DND-41 (cell line): Measurements from ENCODE around the gene RPS15A.

ENCODE experiments used
- ATAC-seq: fragments of 200-7000 bp; cut with Tn5 transposase; 3 replicates; pipeline ENCODE4 v1.9.1; 2021; ENCODE audit warnings: low read depth; ENCODE audit not compliant: insufficient read depth
- DNase-seq: peaks from one replicate; pipeline ENCODE4 v3.0.0-alpha.2; 2020
- H2AFZ ChIP-seq: 2 replicates; pipeline ENCODE4 v1.6.0; 2012; ENCODE audit warnings: low read depth, low read length
- H3K27ac ChIP-seq: 2 replicates; pipeline ENCODE4 v1.5.1; 2012; ENCODE audit warnings: low read length, inconsistent platforms
- H3K27me3 ChIP-seq: fragments of 200-600 bp; sonication (generic); 2 replicates; pipeline ENCODE4 v1.6.0; 2012; ENCODE audit warnings: low read length, mild to moderate bottlenecking, inconsistent platforms; ENCODE audit not compliant: insufficient read depth, poor library complexity
- H3K36me3 ChIP-seq: 2 replicates; pipeline ENCODE4 v1.5.1; 2012; ENCODE audit warnings: low read length, inconsistent platforms; ENCODE audit not compliant: insufficient read depth
- H3K4me1 ChIP-seq: 2 replicates; pipeline ENCODE4 v1.5.1; 2012; ENCODE audit warnings: mild to moderate bottlenecking, low read length; ENCODE audit not compliant: insufficient read depth
- H3K4me2 ChIP-seq: 2 replicates; pipeline ENCODE4 v1.6.0; 2012; ENCODE audit warnings: mild to moderate bottlenecking, moderate library complexity, low read length, inconsistent platforms; ENCODE audit not compliant: insufficient read depth
- H3K4me3 ChIP-seq, 2 experiments: fragments of 200-600 bp in 1 of 2; shearing (Covaris generic) in 1 of 2; 2 replicates each; pipeline ENCODE4 v1.5.1; 2012 to 2016; ENCODE audit warnings: inconsistent platforms in 2 of 2, low read length in 2 of 2, mild to moderate bottlenecking in 2 of 2, low read depth in 1 of 2, moderate library complexity in 1 of 2
- H3K79me2 ChIP-seq: 2 replicates; pipeline ENCODE4 v1.6.0; 2012; ENCODE audit warnings: low read length, inconsistent platforms; ENCODE audit not compliant: insufficient read depth
- H3K9ac ChIP-seq: 2 replicates; pipeline ENCODE4 v1.6.0; 2012; ENCODE audit warnings: low read depth, mild to moderate bottlenecking, inconsistent platforms, low read length, moderate library complexity
- H3K9me3 ChIP-seq: 2 replicates; pipeline ENCODE4 v1.5.1; 2012; ENCODE audit warnings: low read length, moderate library complexity, mild to moderate bottlenecking, inconsistent platforms; ENCODE audit not compliant: insufficient read depth, severe bottlenecking
- H4K20me1 ChIP-seq: 2 replicates; pipeline ENCODE4 v1.6.0; 2012; ENCODE audit warnings: low read length; ENCODE audit not compliant: insufficient read depth
- CTCF ChIP-seq: IDR thresholded peaks from 2 replicates; pipeline ENCODE4 v1.5.1; 2012; ENCODE audit warnings: borderline replicate concordance, low read length, moderate library complexity, mild to moderate bottlenecking; ENCODE audit not compliant: poor library complexity, severe bottlenecking; ENCODE audit errors: extremely low read depth
- EZH2 ChIP-seq: IDR thresholded peaks from 3 replicates; pipeline ENCODE4 v1.6.1; 2012; ENCODE audit warnings: borderline replicate concordance, low read depth, mild to moderate bottlenecking, moderate library complexity, low read length, inconsistent platforms; ENCODE audit not compliant: severe bottlenecking

Gene RPS15A

GRCh38 chr16:18809165-18809564, 19.0 kb upstream of the RPS15A start:
- no peak overlapping the region for H3K4me3 ChIP-seq
- no peaks in the 10 kb centered on the region for H3K9me3 ChIP-seq
- DNase-seq, result no peak
- peaks cover 67% of the 10 kb centered on the region for H3K36me3 ChIP-seq
- ATAC-seq, result no peak
- no peak overlapping the region for H3K4me2 ChIP-seq
- no peak overlapping the region for H3K9ac ChIP-seq
- H3K4me1 ChIP-seq, result peaks cover 6% of the 10 kb centered on the region
- no peak overlapping the region for H3K27ac ChIP-seq
- TF ChIP-seq CTCF, result no peak
- no peak for TF ChIP-seq EZH2
- H3K79me2 ChIP-seq, result no peaks in the 10 kb centered on the region; the same call in 1 of the 2 replicates
- H4K20me1 ChIP-seq, result no peaks in the 10 kb centered on the region
- no peaks in the 10 kb centered on the region for H3K27me3 ChIP-seq
- H2AFZ ChIP-seq, result no peak overlapping the region

- H4K20me1 ChIP-seq, result peaks cover 8% of the 10 kb centered on the region; the same call in 1 of the 2 replicates
- no peak overlapping the region for H3K27ac ChIP-seq
- ATAC-seq, result no peak
- no peak overlapping the region for H3K9ac ChIP-seq
- H3K4me3 ChIP-seq, result no peak overlapping the region
- H2AFZ ChIP-seq, result no peak overlapping the region
- peaks cover 42% of the 10 kb centered on the region for H3K36me3 ChIP-seq
- H3K9me3 ChIP-seq, result no peaks in the 10 kb centered on the region
- no peak for DNase-seq
- H3K27me3 ChIP-seq, result no peaks in the 10 kb centered on the region
- H3K79me2 ChIP-seq, result peaks cover 27% of the 10 kb centered on the region
- H3K4me1 ChIP-seq, result peaks cover 32% of the 10 kb centered on the region
- no peak for TF ChIP-seq CTCF
- TF ChIP-seq EZH2, result no peak
- no peak overlapping the region for H3K4me2 ChIP-seq
Observed at GRCh38 chr16:18805257-18805773, 15.2 kb upstream of the RPS15A start.

- Histone ChIP-seq H3K4me2 (no peak overlapping the region), H2AFZ (no peak overlapping the region), H3K4me3 (no peak overlapping the region), H3K9me3 (no peaks in the 10 kb centered on the region), H3K27ac (peak overlapping the region; percentile 56), H4K20me1 (peaks cover 15% of the 10 kb centered on the region), H3K36me3 (peaks cover 42% of the 10 kb centered on the region), H3K79me2 (peaks cover 34% of the 10 kb centered on the region), H3K9ac (0 out of 2 replicates have a peak overlapping the region, but pooled peaks have one; percentile 66), H3K4me1 (peaks cover 40% of the 10 kb centered on the region), H3K27me3 (no peaks in the 10 kb centered on the region)
- no peak for DNase-seq
- TF ChIP-seq EZH2, result no peak
- no peak for ATAC-seq
Observed at GRCh38 chr16:18804540-18804939, 14.4 kb upstream of the RPS15A start.

- Histone ChIP-seq H3K79me2 (peaks cover 42% of the 10 kb centered on the region), H3K4me1 (peaks cover 47% of the 10 kb centered on the region), H3K9ac (peak overlapping the region; percentile 66), H3K27ac (peak overlapping the region; percentile 56), H3K27me3 (no peaks in the 10 kb centered on the region), H3K36me3 (peaks cover 37% of the 10 kb centered on the region), H2AFZ (no peak overlapping the region), H4K20me1 (peaks cover 20% of the 10 kb centered on the region), H3K4me3 (no peak overlapping the region), H3K4me2 (peak overlapping the region; percentile 62; the same call in 1 of the 2 replicates), H3K9me3 (no peaks in the 10 kb centered on the region)
- no peak for ATAC-seq
- no peak for DNase-seq
- TF ChIP-seq CTCF, result no peak
- TF ChIP-seq EZH2, result no peak
Observed at GRCh38 chr16:18803569-18804462, 13.7 kb upstream of the RPS15A start.
